ENCODE measurements around the gene ADIPOQ. TPM values are rescaled to one million over a fixed set of nuclear protein-coding genes. Genes with fewer than 3 reads are reported as not detected.
"Not testable (repeated sequence)": the region's sequence is repeated elsewhere in the genome, so short reads cannot be mapped to it uniquely, and the experiment has no call there.

Gene ADIPOQ
- not detected for total RNA-seq

DNA sequence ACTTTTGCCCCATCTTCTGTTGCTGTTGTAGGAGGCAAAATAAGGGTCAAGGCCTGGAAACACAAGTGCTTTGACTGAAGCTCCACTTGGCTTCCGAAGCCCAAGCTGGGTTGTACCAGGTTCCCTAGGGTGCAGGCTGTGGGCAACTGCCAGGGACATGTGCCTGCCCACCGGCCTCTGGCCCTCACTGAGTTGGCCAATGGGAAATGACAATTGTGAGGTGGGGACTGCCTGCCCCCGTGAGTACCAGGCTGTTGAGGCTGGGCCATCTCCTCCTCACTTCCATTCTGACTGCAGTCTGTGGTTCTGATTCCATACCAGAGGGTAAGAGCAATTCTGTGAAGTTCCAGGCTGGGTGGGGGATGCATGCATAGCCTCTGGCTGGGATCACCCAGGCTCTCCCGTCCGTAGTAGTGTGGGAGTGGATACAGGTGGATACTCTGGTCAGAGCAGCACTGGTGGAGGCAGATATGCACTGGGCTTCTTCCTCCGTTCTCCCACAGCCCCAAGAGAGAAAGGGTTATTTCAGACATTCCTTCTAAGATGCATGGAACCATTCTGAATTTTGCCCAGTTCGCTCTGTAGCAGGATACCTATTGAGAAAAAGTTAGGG lies at the start of gene ADIPOQ:
Gene ADIPOQ (plus strand): TSS at position 285 of the 613 bp plus-strand sequence. CDS start 10,349 bp downstream, outside the sequence.
- Mint-ChIP-seq H3K27ac (no peak within 1 kb of the TSS), H3K4me3 (no peak within 1 kb of the TSS), H3K27me3 (ENCODE audit: low read depth) (peaks cover 3% of the 10 kb centered on the region), H3K36me3 (ENCODE audit: low read depth) (no peaks in the 10 kb centered on the region), H3K4me1 (ENCODE audit: low read depth) (no peaks in the 10 kb centered on the region), H3K9me3 (no peaks in the 10 kb centered on the region)
- no peak for DNase-seq
- intact Hi-C loops (cut with micrococcal nuclease): no loop called here
- CTCF ChIA-PET: interaction anchor here (0.8 to 1.4 kb wide), 2 partner anchors 21 to 271 kb away, joined by 3 read pairs; no protein-coding TSS in a partner anchor

GRCh38 chr3:186798239-186798874 lies 44.2 kb upstream of the ADIPOQ start:
- H3K9me3 Mint-ChIP-seq: no peaks in the 10 kb centered on the region
- H3K27ac Mint-ChIP-seq: no peak overlapping the region
- DNase-seq: no peak
- no peaks in the 10 kb centered on the region for H3K27me3 Mint-ChIP-seq (ENCODE audit: low read depth)
- peaks cover 66% of the 10 kb centered on the region for H3K36me3 Mint-ChIP-seq (ENCODE audit: low read depth)
- no peak overlapping the region for H3K4me3 Mint-ChIP-seq
- CTCF ChIA-PET: interaction anchor here (1.1 to 1.5 kb wide), 3 partner anchors 23 to 352 kb away, joined by 4 to 5 read pairs (median 4); no protein-coding TSS in a partner anchor
- peaks cover 13% of the 10 kb centered on the region for H3K4me1 Mint-ChIP-seq (ENCODE audit: low read depth)
- intact Hi-C loops (cut with micrococcal nuclease): no loop called here

DNA sequence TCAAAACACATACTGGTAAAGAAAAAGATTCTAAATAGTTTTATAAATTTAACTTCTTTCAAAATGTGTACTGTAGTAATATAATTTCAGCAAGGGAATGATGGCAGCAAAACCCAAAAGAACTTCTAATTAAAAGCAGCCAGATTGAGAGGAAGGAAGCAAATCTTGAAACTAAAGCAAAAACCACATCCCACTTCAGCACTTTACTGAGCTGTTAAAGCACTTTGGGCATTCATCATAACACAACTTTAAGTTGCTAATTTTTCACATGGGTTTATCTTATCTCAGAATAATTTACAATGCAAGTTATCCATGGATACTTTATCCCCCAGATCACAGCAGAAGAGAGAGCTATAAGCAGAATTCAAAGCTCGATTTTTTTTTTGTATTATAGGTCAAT lies 42.2 kb upstream of the ADIPOQ start:
- H3K4me1 Mint-ChIP-seq (ENCODE audit: low read depth): peaks cover 21% of the 10 kb centered on the region
- CTCF ChIA-PET: interaction anchor here (1.0 kb wide), 1 partner anchor 22 kb away, joined by 3 read pairs; no protein-coding TSS in a partner anchor

DNA sequence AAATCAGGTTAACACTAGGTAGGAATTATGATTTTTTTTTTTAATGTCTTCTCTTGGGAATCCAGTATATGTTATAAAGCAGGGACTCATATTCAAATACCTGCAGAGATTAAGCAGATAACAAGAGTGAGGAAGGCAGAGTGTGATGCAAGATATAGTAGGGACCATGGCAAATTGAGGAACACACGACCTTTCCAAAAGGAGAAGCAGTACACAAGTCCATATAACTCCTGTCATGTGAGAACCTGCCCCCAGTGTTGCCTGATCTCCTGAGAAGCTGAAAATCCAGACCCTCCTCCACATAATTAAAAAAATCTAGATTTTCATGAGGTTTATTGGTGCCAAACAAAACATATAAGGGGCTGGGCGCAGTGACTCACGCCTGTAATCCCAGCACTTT lies 39.8 kb upstream of the ADIPOQ start:
- Mint-ChIP-seq H3K27me3 (ENCODE audit: low read depth) (no peaks in the 10 kb centered on the region), H3K4me1 (ENCODE audit: low read depth) (peaks cover 28% of the 10 kb centered on the region), H3K36me3 (ENCODE audit: low read depth) (peaks cover 52% of the 10 kb centered on the region), H3K9me3 (no peaks in the 10 kb centered on the region), H3K27ac (no peak overlapping the region), H3K4me3 (no peak overlapping the region)
- intact Hi-C loops (cut with micrococcal nuclease): no loop called here
- DNase-seq: no peak
- CTCF ChIA-PET: interaction anchor here (1.2 to 1.3 kb wide), 3 partner anchors 16 to 186 kb away, joined by 3 to 5 read pairs (median 4); no protein-coding TSS in a partner anchor

More for the DNA sequence above, 42.2 kb upstream of the ADIPOQ start:
- intact Hi-C loops (cut with micrococcal nuclease): no loop called here
- H3K36me3 Mint-ChIP-seq (ENCODE audit: low read depth): peaks cover 61% of the 10 kb centered on the region
- DNase-seq: no peak
- no peak overlapping the region for H3K4me3 Mint-ChIP-seq
- no peaks in the 10 kb centered on the region for H3K9me3 Mint-ChIP-seq
- H3K27me3 Mint-ChIP-seq (ENCODE audit: low read depth): no peaks in the 10 kb centered on the region
- no peak overlapping the region for H3K27ac Mint-ChIP-seq

DNA sequence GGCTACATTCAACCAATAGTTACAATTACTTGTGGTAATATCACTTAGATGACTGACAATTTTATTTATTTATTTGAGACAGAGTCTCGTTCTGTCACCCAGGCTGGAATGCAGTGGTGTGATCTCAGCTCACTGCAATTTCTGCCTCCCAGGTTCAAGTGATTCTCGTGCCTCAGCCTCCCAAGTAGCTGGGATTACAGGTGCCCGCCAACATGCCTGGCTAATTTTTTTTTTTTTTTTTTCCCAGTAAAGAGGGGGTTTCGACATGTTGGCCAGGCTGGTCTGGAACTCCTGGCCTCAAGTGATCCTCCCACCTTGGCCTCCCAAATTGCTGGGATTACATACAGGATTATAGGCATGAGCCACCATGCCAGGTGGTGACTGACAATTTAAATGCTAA lies 39.1 kb upstream of the ADIPOQ start:
- H3K9me3 Mint-ChIP-seq; intact Hi-C loops (cut with micrococcal nuclease); H3K27ac Mint-ChIP-seq; H3K4me3 Mint-ChIP-seq; H3K27me3 Mint-ChIP-seq (ENCODE audit: low read depth); DNase-seq: not testable (repeated sequence)
- Mint-ChIP-seq H3K4me1 (ENCODE audit: low read depth) (peaks cover 27% of the 10 kb centered on the region), H3K36me3 (ENCODE audit: low read depth) (peaks cover 48% of the 10 kb centered on the region)
- CTCF ChIA-PET: interaction anchor here (0.7 to 1.3 kb wide), 2 partner anchors 187 to 213 kb away, joined by 3 read pairs; no protein-coding TSS in a partner anchor

DNA sequence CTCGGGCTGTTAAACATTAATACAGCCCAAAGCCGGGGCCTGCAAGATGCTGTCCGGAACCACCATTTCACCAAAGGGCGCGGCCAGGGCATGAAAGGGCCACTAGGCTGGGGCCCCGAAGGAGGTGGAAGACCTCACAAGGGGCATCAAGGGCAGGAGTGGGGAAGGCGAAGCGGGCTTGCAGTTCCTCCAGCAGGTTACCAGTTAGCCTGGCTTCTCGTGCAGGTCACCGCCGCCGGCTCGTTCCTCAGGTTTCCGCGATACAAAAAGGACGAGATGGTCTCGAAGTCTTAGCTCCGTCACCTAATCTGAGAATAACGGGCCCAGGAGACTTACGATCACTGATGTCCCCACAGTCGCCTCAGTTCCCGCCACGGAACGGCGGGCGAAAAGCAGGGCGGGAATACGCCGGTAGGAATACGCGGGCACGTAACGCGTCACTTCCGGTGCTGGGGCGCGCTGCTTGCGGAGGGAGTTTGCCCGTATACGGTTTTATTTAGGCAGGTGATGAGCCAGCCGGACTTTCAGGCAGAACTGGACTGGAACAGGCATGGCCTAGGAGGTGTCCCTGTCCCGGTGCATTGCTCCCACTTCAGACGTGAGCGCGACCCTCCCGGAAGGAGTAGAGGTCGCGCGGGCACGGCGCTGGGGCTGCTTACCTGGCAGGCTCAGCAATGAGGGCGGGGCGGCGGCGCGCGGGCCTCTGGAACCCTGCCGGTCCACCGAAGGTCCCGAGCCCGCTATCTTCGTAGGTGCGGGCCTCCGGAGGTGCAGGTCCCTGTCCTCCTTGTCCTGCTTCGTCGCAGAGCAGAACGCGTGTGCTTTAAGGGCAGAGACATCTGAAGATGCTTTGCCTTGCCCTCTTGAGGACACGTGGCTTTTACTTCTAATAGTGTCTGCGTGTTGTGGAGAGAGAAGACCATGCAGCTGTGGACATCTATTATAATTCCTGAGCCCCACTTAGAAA lies 36.1 kb upstream of the ADIPOQ start, which contains the start of gene RFC4:
Gene RFC4 (minus strand): TSS at position 394 of the 967 bp plus-strand sequence. CDS start 1,769 bp downstream, outside the sequence.
- H3K36me3 Mint-ChIP-seq (ENCODE audit: low read depth): peaks cover 27% of the 10 kb centered on the region
- DNase-seq: peak; percentile 92
- H3K9me3 Mint-ChIP-seq: no peaks in the 10 kb centered on the region
- peak within 1 kb of the TSS; percentile 94 for H3K27ac Mint-ChIP-seq
- intact Hi-C loops (cut with micrococcal nuclease): loop anchor here (1.0 to 5.0 kb wide), 6 partner anchors 19 to 236 kb away; partner anchors contain the start of genes DNAJB11 and EIF4A2
- CTCF ChIA-PET: interaction anchor here (0.6 to 3.1 kb wide), 6 partner anchors 9 to 191 kb away, joined by 3 to 15 read pairs (median 4); no protein-coding TSS in a partner anchor
- H3K4me3 Mint-ChIP-seq: peak within 1 kb of the TSS; percentile 91
- H3K27me3 Mint-ChIP-seq (ENCODE audit: low read depth): no peaks in the 10 kb centered on the region
- H3K4me1 Mint-ChIP-seq (ENCODE audit: low read depth): peaks cover 19% of the 10 kb centered on the region

DNA sequence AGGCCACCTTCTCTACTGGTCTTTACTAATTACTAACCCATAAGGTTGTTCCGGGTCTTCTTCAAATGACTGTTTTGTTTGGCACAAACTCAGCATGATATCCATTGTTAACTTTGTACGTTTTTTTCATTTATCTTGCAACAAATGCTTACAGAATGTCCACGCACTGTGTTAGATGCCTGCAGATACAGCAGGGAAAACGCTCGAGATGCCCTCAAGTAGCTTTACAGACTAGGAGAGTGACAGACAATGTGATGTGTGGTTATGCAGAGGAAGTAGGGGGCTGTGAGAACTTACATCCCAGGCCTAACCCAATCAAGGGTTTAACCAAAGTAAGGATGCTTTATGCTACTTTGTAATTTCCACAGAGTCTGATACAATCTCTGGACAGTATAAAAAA lies 35.3 kb upstream of the ADIPOQ start:
- Mint-ChIP-seq H3K27ac (peak overlapping the region; percentile 94), H3K4me1 (ENCODE audit: low read depth) (peaks cover 19% of the 10 kb centered on the region), H3K27me3 (ENCODE audit: low read depth) (no peaks in the 10 kb centered on the region), H3K36me3 (ENCODE audit: low read depth) (peaks cover 24% of the 10 kb centered on the region), H3K4me3 (peak overlapping the region; percentile 91), H3K9me3 (no peaks in the 10 kb centered on the region)
- no peak for DNase-seq
- intact Hi-C loops (cut with micrococcal nuclease): loop anchor here (5.0 kb wide), 1 partner anchor 35 kb away; no protein-coding TSS in a partner anchor
- CTCF ChIA-PET: interaction anchor here (0.6 to 3.1 kb wide), 4 partner anchors 10 to 21 kb away, joined by 3 to 15 read pairs (median 4); no protein-coding TSS in a partner anchor

DNA sequence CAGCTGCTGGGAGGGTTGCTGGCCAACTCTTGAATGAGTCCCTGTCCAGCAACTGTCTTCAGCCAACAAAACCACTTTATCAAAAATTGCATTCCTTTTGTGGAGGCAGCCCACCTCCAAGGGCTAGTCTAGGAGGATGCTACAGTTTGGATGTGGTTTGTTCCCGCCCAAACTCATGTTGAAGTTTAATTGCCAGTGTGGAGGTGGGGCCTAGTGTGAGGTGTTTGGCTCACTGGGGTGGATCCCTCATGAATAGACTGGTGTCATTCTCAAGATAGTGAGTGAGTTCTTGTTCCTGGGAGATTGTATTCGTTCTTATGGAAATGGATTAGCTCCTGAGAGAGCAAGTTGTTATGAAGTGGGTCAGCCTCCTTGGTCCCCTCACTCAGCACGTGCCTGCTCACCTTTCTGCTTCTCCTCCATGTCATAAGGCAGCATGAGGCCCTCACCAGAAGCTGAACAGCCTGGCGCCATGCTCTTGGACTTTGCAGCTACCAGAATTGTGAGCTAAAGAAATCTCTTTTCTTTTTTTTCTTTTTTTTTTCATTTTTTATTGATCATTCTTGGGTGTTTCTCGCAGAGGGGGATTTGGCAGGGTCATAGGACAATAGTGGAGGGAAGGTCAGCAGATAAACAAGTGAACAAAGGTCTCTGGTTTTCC lies 32.0 kb upstream of the ADIPOQ start:
- intact Hi-C loops (cut with micrococcal nuclease): no loop called here
- no peaks in the 10 kb centered on the region for H3K9me3 Mint-ChIP-seq

DNA sequence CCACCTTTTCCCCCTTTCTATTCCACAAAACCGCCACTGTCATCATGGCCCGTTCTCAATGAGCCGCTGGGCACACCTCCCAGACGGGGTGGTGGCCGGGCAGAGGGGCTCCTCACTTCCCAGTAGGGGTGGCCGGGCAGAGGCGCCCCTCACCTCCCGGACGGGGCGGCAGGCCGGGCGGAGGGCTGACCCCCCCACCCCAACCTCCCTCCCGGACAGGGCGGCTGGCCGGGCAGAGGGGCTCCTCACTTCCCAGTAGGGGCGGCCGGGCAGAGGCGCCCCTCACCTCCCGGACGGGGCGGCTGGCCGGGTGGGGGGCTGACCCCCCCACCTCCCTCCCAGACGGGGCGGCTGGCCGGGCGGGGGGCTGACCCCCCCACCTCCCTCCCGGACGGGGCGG lies 31.2 kb upstream of the ADIPOQ start:
- intact Hi-C loops (cut with micrococcal nuclease); DNase-seq; H3K4me3 Mint-ChIP-seq; H3K9me3 Mint-ChIP-seq; CTCF ChIA-PET; H3K4me1 Mint-ChIP-seq (ENCODE audit: low read depth); H3K27ac Mint-ChIP-seq; H3K36me3 Mint-ChIP-seq (ENCODE audit: low read depth); H3K27me3 Mint-ChIP-seq (ENCODE audit: low read depth): not testable (repeated sequence)

More for the DNA sequence above, 32.0 kb upstream of the ADIPOQ start:
- Mint-ChIP-seq H3K36me3 (ENCODE audit: low read depth) (peaks cover 3% of the 10 kb centered on the region), H3K27ac (no peak overlapping the region), H3K4me3 (no peak overlapping the region), H3K4me1 (ENCODE audit: low read depth) (peaks cover 5% of the 10 kb centered on the region), H3K27me3 (ENCODE audit: low read depth) (no peaks in the 10 kb centered on the region)
- no peak for DNase-seq
- CTCF ChIA-PET: interaction anchor here (1.2 kb wide), 1 partner anchor 11 kb away, joined by 7 read pairs; no protein-coding TSS in a partner anchor

GRCh38 chr3:186814100-186814499 lies 28.4 kb upstream of the ADIPOQ start:
- H3K4me3 Mint-ChIP-seq: no peak overlapping the region
- intact Hi-C loops (cut with micrococcal nuclease): no loop called here

GRCh38 chr3:186815435-186815834 lies 27.1 kb upstream of the ADIPOQ start:
- CTCF ChIA-PET: no interaction called here
- Mint-ChIP-seq H3K27ac (no peak overlapping the region), H3K4me1 (ENCODE audit: low read depth) (no peaks in the 10 kb centered on the region), H3K27me3 (ENCODE audit: low read depth) (no peaks in the 10 kb centered on the region), H3K9me3 (no peaks in the 10 kb centered on the region), H3K36me3 (ENCODE audit: low read depth) (no peaks in the 10 kb centered on the region), H3K4me3 (no peak overlapping the region)
- intact Hi-C loops (cut with micrococcal nuclease): no loop called here
- no peak for DNase-seq

More at GRCh38 chr3:186814100-186814499, 28.4 kb upstream of the ADIPOQ start:
- Mint-ChIP-seq H3K9me3 (no peaks in the 10 kb centered on the region), H3K36me3 (ENCODE audit: low read depth) (no peaks in the 10 kb centered on the region), H3K4me1 (ENCODE audit: low read depth) (no peaks in the 10 kb centered on the region), H3K27me3 (ENCODE audit: low read depth) (no peaks in the 10 kb centered on the region), H3K27ac (no peak overlapping the region)
- no peak for DNase-seq
- CTCF ChIA-PET: interaction anchor here (0.6 to 1.1 kb wide), 2 partner anchors 197 to 205 kb away, joined by 3 to 6 read pairs; no protein-coding TSS in a partner anchor
